Endothelial cell of umbilical vein (primary cell): ENCODE data around the gene CPD. TPM values are rescaled to one million over a fixed set of nuclear protein-coding genes. Genes with fewer than 3 reads are reported as not detected.

Experiments
- BruUV-seq: library from RNA; stranded (reverse); fragments of 400-500 nt; replicated peaks from 2 replicates; lab custom pipeline; 2021; lab: Mats Ljungman, UMichigan
- CTCF ChIA-PET: fragments of 300-600, 350-600 bp; sonication (Branson Sonifier 250); formaldehyde crosslinking; loops from one replicate; lab custom pipeline; 2021; ENCODE audit warnings: antibody characterized with exemption, inconsistent platforms; lab: Charles Lee
- POLR2A ChIA-PET: fragments of 300-600, 350-600 bp; sonication (Branson Sonifier 250); formaldehyde crosslinking; loops from one replicate; lab custom pipeline; 2021; ENCODE audit warnings: antibody characterized with exemption, inconsistent platforms; lab: Charles Lee
- DNase-seq: peaks from one replicate; pipeline ENCODE4 v3.0.0-alpha.2; 2011; ENCODE audit warnings: low read depth, low spot score
- FAIRE-seq: peaks from 2 replicates; lab custom pipeline; 2011; peaks lifted over from hg19 to GRCh38; lab: Jason Lieb, UNC
- H2AFZ ChIP-seq: 2 replicates; pipeline ENCODE4 v1.6.0; 2012; ENCODE audit warnings: low read depth, low read length, control low read depth, inconsistent platforms
- H3K27ac ChIP-seq: 2 replicates; pipeline ENCODE4 v1.5.1; 2011; ENCODE audit warnings: low read depth, mild to moderate bottlenecking, control low read depth, low read length, moderate library complexity; ENCODE audit not compliant: insufficient read depth
- H3K27me3 ChIP-seq, 2 experiments: 2 replicates each; pipeline versions ENCODE4 v1.6.0 to v1.6.1; 2011; ENCODE audit warnings: low read length in 2 of 2, mixed read lengths in 1 of 2; ENCODE audit not compliant: control insufficient read depth in 2 of 2, insufficient read depth in 2 of 2
- H3K36me3 ChIP-seq, 2 experiments: 2 replicates in 1 of 2; 3 replicates in 1 of 2; pipeline ENCODE4 v1.5.1; 2011; ENCODE audit warnings: low read length in 2 of 2, mild to moderate bottlenecking in 1 of 2, moderate library complexity in 1 of 2; ENCODE audit not compliant: control insufficient read depth in 2 of 2, insufficient read depth in 2 of 2; ENCODE audit errors: extremely low read depth in 1 of 2
- H3K4me1 ChIP-seq: 3 replicates; pipeline ENCODE4 v1.5.1; 2011; ENCODE audit warnings: mild to moderate bottlenecking, low read length; ENCODE audit not compliant: control insufficient read depth, insufficient read depth; ENCODE audit errors: extremely low read depth
- H3K4me2 ChIP-seq: 2 replicates; pipeline ENCODE4 v1.6.1; 2011; ENCODE audit warnings: low read length, control low read depth, mixed read lengths; ENCODE audit not compliant: insufficient read depth
- H3K4me3 ChIP-seq, 3 experiments: fragments of 200-600 bp in 1 of 3; sonication (generic), shearing (Covaris generic) in 1 of 3; replicated peaks in 1 of 3; 2 replicates each; pipeline ENCODE4 v1.5.1; 2011 to 2016; ENCODE audit warnings: control low read depth in 3 of 3, low read length in 3 of 3, mild to moderate bottlenecking in 2 of 3, inconsistent platforms in 1 of 3, low read depth in 1 of 3, moderate library complexity in 1 of 3; ENCODE audit not compliant: insufficient read depth in 1 of 3
- H3K79me2 ChIP-seq: 2 replicates; pipeline ENCODE4 v1.6.0; 2012; ENCODE audit warnings: low read length, inconsistent platforms; ENCODE audit not compliant: control insufficient read depth, insufficient read depth
- H3K9ac ChIP-seq: replicated peaks from 2 replicates; pipeline ENCODE3; 2011; ENCODE audit warnings: low read length, control low read depth; ENCODE audit not compliant: insufficient read depth; ENCODE audit errors: extremely low read depth
- H3K9me1 ChIP-seq: replicated peaks from 3 replicates; pipeline ENCODE4 v1.6.0; 2011; ENCODE audit warnings: mild to moderate bottlenecking, low read length; ENCODE audit not compliant: control insufficient read depth, insufficient read depth; ENCODE audit errors: extremely low read depth
- H3K9me3 ChIP-seq: replicated peaks from 2 replicates; pipeline ENCODE4 v1.5.1; 2012; ENCODE audit warnings: low read length, inconsistent platforms; ENCODE audit not compliant: control insufficient read depth, insufficient read depth
- H4K20me1 ChIP-seq: replicated peaks from 2 replicates; pipeline ENCODE3; 2011; ENCODE audit warnings: mild to moderate bottlenecking, low read length; ENCODE audit not compliant: control insufficient read depth, insufficient read depth; ENCODE audit errors: extremely low read depth
- CTCF ChIP-seq, 2 donors: IDR thresholded peaks; 1 replicate in 1 of 2; 2 replicates in 1 of 2; pipeline ENCODE4 v1.5.1; 2011; ENCODE audit warnings: low read length in 2 of 2, mild to moderate bottlenecking in 2 of 2, moderate library complexity in 2 of 2, control low read depth in 1 of 2, inconsistent platforms in 1 of 2, low read depth in 1 of 2; ENCODE audit not compliant: insufficient read depth in 1 of 2; ENCODE audit errors: extremely low read depth in 1 of 2
- EZH2 ChIP-seq: IDR thresholded peaks from 2 replicates; pipeline ENCODE4 v1.6.1; 2012; ENCODE audit warnings: borderline replicate concordance, low read depth, mild to moderate bottlenecking, moderate library complexity, low read length, inconsistent platforms; ENCODE audit not compliant: severe bottlenecking
- FOS ChIP-seq: IDR thresholded peaks from 2 replicates; pipeline ENCODE4 v1.6.1; 2011; ENCODE audit warnings: mild to moderate bottlenecking, low read length, moderate library complexity, borderline replicate concordance; ENCODE audit not compliant: insufficient read depth
- GATA2 ChIP-seq: IDR thresholded peaks from 2 replicates; pipeline ENCODE4 v1.7.0; 2011; ENCODE audit warnings: low read depth, mild to moderate bottlenecking, moderate library complexity, mixed read lengths, low read length; ENCODE audit not compliant: insufficient read length, insufficient read depth
- JUN ChIP-seq: IDR thresholded peaks from 2 replicates; pipeline ENCODE4 v1.6.1; 2011; ENCODE audit warnings: borderline replicate concordance, low read depth; ENCODE audit not compliant: insufficient read length, insufficient read depth
- MAX ChIP-seq: IDR thresholded peaks from 2 replicates; pipeline ENCODE4 v1.6.1; 2011; ENCODE audit not compliant: insufficient read depth, insufficient read length
- MYC ChIP-seq: IDR thresholded peaks from one replicate; pipeline ENCODE4 v1.6.1; 2011; ENCODE audit warnings: mild to moderate bottlenecking, low read depth, low read length
- POLR2A ChIP-seq: IDR thresholded peaks from 2 replicates; pipeline ENCODE4 v1.6.1; 2012; ENCODE audit warnings: low read depth, mild to moderate bottlenecking, control low read depth, low read length
- POLR2AphosphoS5 ChIP-seq: IDR thresholded peaks from 2 replicates; pipeline ENCODE4 v1.6.1; 2012; ENCODE audit warnings: low read depth, mild to moderate bottlenecking, control low read depth, low read length, moderate library complexity; ENCODE audit not compliant: insufficient read depth
- dilution Hi-C: fragments of 300-500 bp; cut with MboI; formaldehyde crosslinking; loops from one replicate; pipeline ENCODE4 v1.15.0; 2019; ENCODE audit warnings: low sequenced_read_pairs; ENCODE audit not compliant: extremely low pct_ligation_motif_present
- intact Hi-C: fragments of 100-400 bp; cut with micrococcal nuclease; formaldehyde crosslinking; loops from one replicate; pipeline ENCODE4 v1.10.0; 2022
- polyA plus RNA-seq, 4 experiments: library from polyadenylated mRNA; depleted of rRNA in 3 of 4; stranded (reverse) in 3 of 4; unstranded in 1 of 4; fragments of >200 nt; gene quantifications; 2 replicates each; pipeline versions ENCODE4 v1.2.1 to v1.2.3, GENCODE V29; 2011 to 2012; ENCODE audit warnings: missing spikeins in 1 of 4
- total RNA-seq: library from RNA; stranded (reverse); gene quantifications from 2 replicates; pipeline ENCODE4 v1.2.3, GENCODE V29; 2021

CPD gene
- total and polyA plus RNA-seq, 2 donors (not counting 3 experiments of a cell fraction or from before 2014, with no cell fraction given): 18.3 to 63.6 TPM

GRCh38 chr17:30388321-30389179 is 9.8 kb downstream of the CPD start:
- no peaks in the 10 kb centered on the region for H3K9me3 ChIP-seq
- H2AFZ ChIP-seq: no peak overlapping the region
- TF ChIP-seq MAX (no peak), FOS (no peak), POLR2A (no peak), POLR2AphosphoS5 (no peak), JUN (no peak), GATA2 (no peak), EZH2 (no peak), MYC (no peak), CTCF (IDR thresholded peaks at IDR 0.05; ENCODE audit: extremely low read depth in 1 of 2, insufficient read depth in 1 of 2, low read depth in 1 of 2, low read length in 2 of 2) (no peak)
- no peaks in the 10 kb centered on the region for H3K9me1 ChIP-seq
- intact Hi-C loops: no loop called here
- H4K20me1 ChIP-seq: no peaks in the 10 kb centered on the region
- no peak overlapping the region for H3K9ac ChIP-seq
- ChIA-PET POLR2A (no interaction called here), CTCF (interaction anchor here (1.0 kb wide), 1 partner anchor 48 kb away, joined by 3 read pairs; no protein-coding TSS in a partner anchor)
- BruUV-seq: no TSS peak
- dilution Hi-C loops: no loop called here
- H3K36me3 ChIP-seq: peaks cover 0 to 2% of the 10 kb centered on the region in 2 experiments
- H3K27ac ChIP-seq: no peak overlapping the region
- no peak overlapping the region for H3K4me3 ChIP-seq
- no peak for DNase-seq
- H3K27me3 ChIP-seq: no peaks in the 10 kb centered on the region
- no peaks in the 10 kb centered on the region for H3K79me2 ChIP-seq
- H3K4me1 ChIP-seq: no peaks in the 10 kb centered on the region
- FAIRE-seq: no peak
- H3K4me2 ChIP-seq: no peak overlapping the region
